ENCODE measurements around the gene ZNF407. TPM values are rescaled to one million over a fixed set of nuclear protein-coding genes. Genes with fewer than 3 reads are reported as not detected.

ZNF407 gene
- total RNA-seq, 2 experiments from 2014 or later = 11.4 TPM

- POLR2A ChIA-PET = no interaction called here
- intact Hi-C loops (cut with DNase I, micrococcal nuclease) = loop anchor here in 1 of 2 experiments (5.0 to 10.0 kb wide), 4 partner anchors 247 to 578 kb away; partner anchors contain the start of gene PTGR3
- peak; percentile 24 for DNase-seq
- Mint-ChIP-seq H3K4me3 (no peak overlapping the region), H3K36me3 (ENCODE audit: low read depth) (peaks cover 2% of the 10 kb centered on the region), H3K27me3 (no peaks in the 10 kb centered on the region), H3K4me1 (peaks cover 3% of the 10 kb centered on the region), H3K9me3 (ENCODE audit: low read depth) (no peaks in the 10 kb centered on the region), H3K27ac (no peak overlapping the region)
- ATAC-seq = no peak
- CTCF ChIA-PET = no interaction called here
These were observed 301.9 kb downstream of the ZNF407 start for GRCh38 chr18:74899554-74899953.

DNA sequence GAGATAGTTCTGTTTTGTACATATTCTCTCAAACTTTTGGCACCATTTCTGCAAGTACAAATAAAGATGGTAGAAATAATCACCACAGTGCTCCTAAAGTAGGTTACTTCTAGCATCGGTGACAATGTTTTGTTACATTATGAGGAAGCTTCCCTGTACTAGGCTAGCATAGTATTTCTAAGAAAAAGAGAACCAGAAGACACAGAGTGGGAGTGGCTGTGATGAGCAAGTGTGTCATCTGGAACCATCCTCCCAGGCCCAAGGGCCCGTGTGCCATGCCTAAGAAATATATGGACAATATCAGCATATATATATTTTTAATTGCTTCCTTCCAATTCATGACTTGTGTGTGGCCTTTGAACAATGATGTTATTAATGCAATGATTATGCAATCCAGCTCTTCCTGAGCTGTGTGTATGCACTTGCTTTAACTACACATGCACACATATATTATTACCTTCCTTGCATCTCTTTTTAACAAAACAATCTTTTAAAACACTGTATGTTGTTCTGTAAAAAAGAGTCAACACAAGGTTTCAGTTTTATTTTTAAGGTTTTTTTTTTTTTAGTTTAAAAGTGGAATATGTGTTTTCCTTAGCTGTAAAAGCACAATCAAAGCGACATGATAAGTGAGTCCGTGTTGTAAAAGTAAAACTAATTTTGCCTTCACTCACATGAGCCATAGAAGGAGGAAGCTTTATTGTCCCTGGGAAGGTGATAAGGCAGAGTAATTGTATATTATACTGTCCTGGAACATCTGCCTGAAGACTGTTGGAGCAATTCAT lies 303.9 kb downstream of the ZNF407 start:
- CTCF ChIA-PET = interaction anchor here (1.1 kb wide), 1 partner anchor 24 kb away, joined by 3 read pairs; no protein-coding TSS in a partner anchor

DNA sequence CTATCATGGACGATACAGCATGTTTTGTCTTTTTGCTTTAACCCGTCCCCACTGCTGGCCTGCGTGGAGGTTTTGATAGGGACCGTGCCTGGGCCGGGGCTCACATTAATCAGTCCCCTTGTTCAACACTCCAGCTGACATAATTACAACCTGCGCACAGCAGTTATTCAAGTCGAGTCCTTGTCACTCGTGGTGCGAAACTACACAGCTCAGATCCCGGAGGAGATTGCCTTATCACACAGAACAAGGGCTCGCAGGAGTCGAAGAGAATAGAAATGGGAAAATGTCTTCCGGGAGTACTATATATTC lies 304.4 kb downstream of the ZNF407 start:
- intact Hi-C loops (cut with DNase I, micrococcal nuclease) = loop anchor here in 1 of 2 experiments (10.0 kb wide), 1 partner anchor 303 kb away; the partner anchor contains the start of gene PTGR3
- Mint-ChIP-seq H3K4me1 (peaks cover 3% of the 10 kb centered on the region), H3K4me3 (no peak overlapping the region), H3K36me3 (ENCODE audit: low read depth) (peaks cover 2% of the 10 kb centered on the region), H3K9me3 (ENCODE audit: low read depth) (no peaks in the 10 kb centered on the region), H3K27me3 (no peaks in the 10 kb centered on the region), H3K27ac (no peak overlapping the region)
- no peak for DNase-seq
- ATAC-seq = no peak
- ChIA-PET POLR2A (no interaction called here), CTCF (interaction anchor here (0.6 to 1.1 kb wide), 2 partner anchors 23 to 122 kb away, joined by 3 read pairs; no protein-coding TSS in a partner anchor)

More for the DNA sequence above, 303.9 kb downstream of the ZNF407 start:
- no peak for DNase-seq
- peak; percentile 57 for ATAC-seq
- intact Hi-C loops (cut with DNase I, micrococcal nuclease) = loop anchor here in 1 of 2 experiments (10.0 kb wide), 1 partner anchor 303 kb away; the partner anchor contains the start of gene PTGR3
- peaks cover 3% of the 10 kb centered on the region for H3K4me1 Mint-ChIP-seq
- H3K9me3 Mint-ChIP-seq (ENCODE audit: low read depth) = no peaks in the 10 kb centered on the region
- POLR2A ChIA-PET = no interaction called here
- no peak overlapping the region for H3K27ac Mint-ChIP-seq
- no peak overlapping the region for H3K4me3 Mint-ChIP-seq
- H3K27me3 Mint-ChIP-seq = no peaks in the 10 kb centered on the region
- peaks cover 2% of the 10 kb centered on the region for H3K36me3 Mint-ChIP-seq (ENCODE audit: low read depth)

DNA sequence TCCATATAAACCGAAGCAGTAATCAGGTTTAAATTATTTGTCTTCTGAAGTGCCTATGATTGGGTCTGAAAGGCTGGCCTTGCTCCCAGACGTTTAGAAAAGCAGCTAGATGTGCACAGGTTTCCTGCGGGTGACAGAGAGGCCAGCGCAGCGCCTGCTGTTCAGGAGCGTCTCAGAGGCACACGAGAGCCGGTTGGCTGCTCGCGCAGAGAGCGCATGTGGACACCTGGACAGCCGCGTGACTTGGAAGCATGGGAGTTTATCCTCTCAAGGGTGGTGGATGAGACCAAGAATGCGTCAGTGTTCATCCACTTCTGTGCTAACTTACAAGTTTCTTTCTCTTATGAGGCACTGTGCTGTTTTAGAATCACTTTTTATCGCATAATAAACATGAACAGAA lies 307.6 kb downstream of the ZNF407 start:
- no peaks in the 10 kb centered on the region for H3K9me3 Mint-ChIP-seq (ENCODE audit: low read depth)
- H3K4me3 Mint-ChIP-seq = no peak overlapping the region
- H3K27me3 Mint-ChIP-seq = no peaks in the 10 kb centered on the region
- no peak for ATAC-seq
- H3K36me3 Mint-ChIP-seq (ENCODE audit: low read depth) = peaks cover 2% of the 10 kb centered on the region
- intact Hi-C loops (cut with DNase I, micrococcal nuclease) = loop anchor here in 1 of 2 experiments (10.0 kb wide), 1 partner anchor 300 kb away; the partner anchor contains the start of gene PTGR3
- no peak overlapping the region for H3K27ac Mint-ChIP-seq
- ChIA-PET CTCF (no interaction called here), POLR2A (no interaction called here)
- no peak for DNase-seq
- H3K4me1 Mint-ChIP-seq = no peaks in the 10 kb centered on the region

DNA sequence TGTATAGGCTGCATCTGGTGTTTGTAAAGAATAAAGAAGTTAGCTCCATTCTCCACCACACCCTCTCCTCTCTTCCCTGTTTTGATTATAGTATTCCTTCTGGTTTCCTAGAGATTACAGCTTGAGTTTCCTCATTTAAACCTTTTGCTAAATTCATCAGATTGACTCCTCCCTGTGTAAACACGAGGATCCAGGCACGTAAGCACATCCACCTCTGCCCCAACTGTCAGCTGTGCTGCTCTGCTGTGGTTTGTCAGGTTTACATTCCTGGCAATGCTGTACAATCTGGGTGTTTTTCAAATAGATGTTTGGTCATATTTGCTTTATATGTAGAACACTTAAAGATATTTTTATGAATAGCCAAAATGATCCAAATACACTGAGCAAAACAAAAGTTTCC lies 308.5 kb downstream of the ZNF407 start:
- intact Hi-C loops (cut with DNase I, micrococcal nuclease) = loop anchor here in 1 of 2 experiments (10.0 kb wide), 1 partner anchor 299 kb away; the partner anchor contains the start of gene PTGR3
- Mint-ChIP-seq H3K27ac (no peak overlapping the region), H3K4me3 (no peak overlapping the region), H3K27me3 (no peaks in the 10 kb centered on the region), H3K4me1 (no peaks in the 10 kb centered on the region), H3K36me3 (ENCODE audit: low read depth) (peaks cover 2% of the 10 kb centered on the region), H3K9me3 (ENCODE audit: low read depth) (no peaks in the 10 kb centered on the region)
- CTCF ChIA-PET = no interaction called here
- ATAC-seq = no peak
- DNase-seq = no peak
- POLR2A ChIA-PET = no interaction called here

GRCh38 chr18:74914052-74914591 lies 316.5 kb downstream of the ZNF407 start:
- Mint-ChIP-seq H3K27ac (no peak overlapping the region), H3K27me3 (no peaks in the 10 kb centered on the region), H3K9me3 (ENCODE audit: low read depth) (no peaks in the 10 kb centered on the region), H3K4me1 (no peaks in the 10 kb centered on the region), H3K4me3 (no peak overlapping the region), H3K36me3 (ENCODE audit: low read depth) (no peaks in the 10 kb centered on the region)
- ChIA-PET POLR2A (no interaction called here), CTCF (interaction anchor here (0.7 kb wide), 1 partner anchor 339 kb away, joined by 3 read pairs; no protein-coding TSS in a partner anchor)
- ATAC-seq (no peak), DNase-seq (no peak)
- intact Hi-C loops (cut with DNase I, micrococcal nuclease) = no loop called here

- ChIA-PET POLR2A (no interaction called here), CTCF (no interaction called here)
- no peak for ATAC-seq
- Mint-ChIP-seq H3K27ac (no peak overlapping the region), H3K4me1 (no peaks in the 10 kb centered on the region), H3K4me3 (no peak overlapping the region), H3K9me3 (ENCODE audit: low read depth) (no peaks in the 10 kb centered on the region), H3K27me3 (no peaks in the 10 kb centered on the region), H3K36me3 (ENCODE audit: low read depth) (no peaks in the 10 kb centered on the region)
- intact Hi-C loops (cut with DNase I, micrococcal nuclease) = no loop called here
- DNase-seq = no peak
These were observed 317.0 kb downstream of the ZNF407 start for GRCh38 chr18:74914648-74915047.

DNA sequence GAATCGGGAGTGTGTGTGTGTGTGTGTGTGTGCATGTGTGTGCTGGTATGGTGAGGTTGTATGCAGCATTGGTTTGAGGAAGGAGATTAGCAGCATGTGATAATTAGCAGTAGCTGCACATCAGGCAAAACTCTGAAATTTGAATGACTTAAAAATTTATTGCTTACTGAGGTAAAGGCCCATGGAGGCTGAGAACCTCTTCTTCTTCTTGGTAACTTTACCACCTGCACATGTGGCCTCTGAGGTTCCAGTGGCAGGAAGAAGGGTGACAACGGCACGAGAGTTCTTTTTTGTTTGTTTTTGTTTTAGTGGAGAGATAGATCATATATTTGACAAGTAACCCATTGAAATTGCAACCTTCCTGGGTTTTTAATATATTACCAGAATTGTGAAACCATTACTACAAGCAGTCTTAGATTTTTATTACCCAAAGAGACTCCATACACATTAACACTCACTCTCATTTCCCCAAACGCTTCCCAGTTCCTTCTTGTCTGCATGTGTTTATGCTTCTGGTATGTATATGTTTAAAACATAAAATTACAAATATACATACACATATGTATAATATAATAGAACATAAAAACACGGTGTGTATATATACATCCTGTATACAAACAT lies 319.2 kb downstream of the ZNF407 start:
- DNase-seq = no peak
- no peak overlapping the region for H3K4me3 Mint-ChIP-seq
- no peaks in the 10 kb centered on the region for H3K27me3 Mint-ChIP-seq
- ChIA-PET POLR2A (no interaction called here), CTCF (no interaction called here)
- ATAC-seq = no peak
- no peaks in the 10 kb centered on the region for H3K9me3 Mint-ChIP-seq (ENCODE audit: low read depth)
- intact Hi-C loops (cut with DNase I, micrococcal nuclease) = no loop called here
- peaks cover 8% of the 10 kb centered on the region for H3K36me3 Mint-ChIP-seq (ENCODE audit: low read depth)
- no peaks in the 10 kb centered on the region for H3K4me1 Mint-ChIP-seq
- H3K27ac Mint-ChIP-seq = no peak overlapping the region

DNA sequence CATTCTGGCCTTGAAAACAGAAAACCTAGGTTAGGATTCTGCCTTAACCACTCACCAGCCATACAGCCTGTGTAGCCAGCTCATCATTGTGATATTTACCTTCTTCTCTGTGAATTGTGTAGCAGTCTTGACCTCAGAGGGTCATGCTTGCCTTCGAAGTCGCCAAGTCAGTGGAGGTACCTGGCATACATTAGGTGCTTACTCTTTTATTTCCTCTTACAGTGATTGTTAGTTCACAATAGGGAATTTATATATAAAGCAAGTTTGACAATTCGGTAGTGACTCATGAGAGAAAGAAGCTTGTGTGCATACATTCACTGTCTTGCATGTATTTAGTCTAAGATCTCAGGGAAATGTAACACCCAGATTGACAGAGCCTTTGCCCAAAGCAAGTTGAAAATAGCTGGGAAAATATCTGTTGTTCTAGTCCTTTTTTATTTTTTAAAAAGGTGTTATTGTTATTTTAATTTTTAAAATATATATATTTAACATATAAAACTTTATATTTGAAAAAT lies 320.7 kb downstream of the ZNF407 start:
- H3K4me1 Mint-ChIP-seq = no peaks in the 10 kb centered on the region
- no peaks in the 10 kb centered on the region for H3K27me3 Mint-ChIP-seq
- DNase-seq (no peak), ATAC-seq (no peak)
- no peaks in the 10 kb centered on the region for H3K9me3 Mint-ChIP-seq (ENCODE audit: low read depth)
- no peak overlapping the region for H3K27ac Mint-ChIP-seq
- POLR2A ChIA-PET = no interaction called here
- CTCF ChIA-PET = no interaction called here
- peaks cover 8% of the 10 kb centered on the region for H3K36me3 Mint-ChIP-seq (ENCODE audit: low read depth)
- intact Hi-C loops (cut with DNase I, micrococcal nuclease) = no loop called here
- no peak overlapping the region for H3K4me3 Mint-ChIP-seq

- Mint-ChIP-seq H3K4me3 (no peak overlapping the region), H3K27me3 (no peaks in the 10 kb centered on the region), H3K27ac (no peak overlapping the region), H3K9me3 (ENCODE audit: low read depth) (no peaks in the 10 kb centered on the region), H3K4me1 (no peaks in the 10 kb centered on the region), H3K36me3 (ENCODE audit: low read depth) (peaks cover 8% of the 10 kb centered on the region)
- no peak for DNase-seq
- ATAC-seq = no peak
- intact Hi-C loops (cut with DNase I, micrococcal nuclease) = no loop called here
- ChIA-PET CTCF (no interaction called here), POLR2A (no interaction called here)
These were observed 323.6 kb downstream of the ZNF407 start for GRCh38 chr18:74921057-74921820.

DNA sequence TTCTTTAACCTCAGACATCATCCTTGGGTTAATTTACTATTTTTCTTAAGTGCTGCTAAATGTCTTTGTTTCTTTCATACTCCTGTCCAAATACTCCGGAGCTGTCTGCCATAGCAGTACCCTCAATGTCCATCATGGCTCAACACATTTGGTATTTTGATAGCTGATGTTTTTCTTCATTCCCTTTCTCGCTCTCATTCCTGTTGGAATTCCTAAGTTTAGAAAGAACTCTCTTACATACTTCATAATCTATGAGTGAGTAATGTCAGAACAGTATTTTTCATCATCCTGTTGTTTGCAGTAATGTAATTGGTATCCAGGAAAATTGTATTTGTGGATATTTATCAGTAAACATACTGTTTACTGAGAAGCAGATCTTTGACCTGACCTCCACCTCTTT lies 328.4 kb downstream of the ZNF407 start:
- ChIA-PET POLR2A (no interaction called here), CTCF (interaction anchor here (1.4 kb wide), 1 partner anchor 24 kb away, joined by 3 read pairs; no protein-coding TSS in a partner anchor)
- ATAC-seq (no peak), DNase-seq (no peak)
- intact Hi-C loops (cut with DNase I, micrococcal nuclease) = no loop called here
- Mint-ChIP-seq H3K27me3 (no peaks in the 10 kb centered on the region), H3K36me3 (ENCODE audit: low read depth) (peaks cover 6% of the 10 kb centered on the region), H3K27ac (no peak overlapping the region), H3K9me3 (ENCODE audit: low read depth) (no peaks in the 10 kb centered on the region), H3K4me3 (no peak overlapping the region), H3K4me1 (no peaks in the 10 kb centered on the region)
